Left lung (tissue), 10 donors: Measurements from ENCODE around the gene CMPK2. TPM values are rescaled to one million over a fixed set of nuclear protein-coding genes. Genes with fewer than 3 reads are reported as not detected.

ENCODE experiments used
- ATAC-seq: fragments of 200-7000 bp; cut with Tn5 transposase; one replicate; pipeline ENCODE4 v1.9.1; 2020; ENCODE audit warnings: moderate library complexity
- DNase-seq, 4 donors: peaks; one replicate each; pipeline ENCODE4 v3.0.0-alpha.2; 2013 to 2020
- H3K27ac ChIP-seq, 2 donors: fragments of 200-600 bp; sonication (generic) in 1 of 2; one replicate each; pipeline versions ENCODE4 v1.5.0 to v1.8.0; 2020 to 2021
- H3K27me3 ChIP-seq, 2 donors: fragments of 200-600 bp; sonication (generic) in 1 of 2; one replicate each; pipeline versions ENCODE4 v1.5.0 to v1.8.0; 2020 to 2021
- H3K36me3 ChIP-seq, 2 donors: fragments of 200-600 bp; sonication (generic) in 1 of 2; one replicate each; pipeline versions ENCODE4 v1.5.0 to v1.8.0; 2020 to 2021
- H3K4me1 ChIP-seq, 2 donors: fragments of 200-600 bp; one replicate each; pipeline ENCODE4 v1.8.0; 2021
- H3K4me3 ChIP-seq, 2 donors: fragments of 200-600 bp; sonication (generic) in 1 of 2; one replicate each; pipeline versions ENCODE4 v1.5.0 to v1.8.0; 2020 to 2021; ENCODE audit warnings: mild to moderate bottlenecking in 1 of 2
- H3K9me3 ChIP-seq, 2 donors: fragments of 200-600 bp; sonication (generic) in 1 of 2; one replicate each; pipeline versions ENCODE4 v1.5.0 to v1.8.0; 2020 to 2021
- CTCF ChIP-seq, 2 donors: fragments of 200-600 bp; sonication (generic) in 1 of 2; IDR thresholded peaks; one replicate each; pipeline versions ENCODE4 v1.5.0 to v1.8.0; 2021; ENCODE audit warnings: antibody characterized with exemption in 2 of 2
- intact Hi-C, 2 donors: fragments of 100-400 bp; cut with DNase I; formaldehyde crosslinking; loops; one replicate each; pipeline versions ENCODE4 v1.11.2 to v1.14.2; 2022
- polyA plus RNA-seq, 6 donors: library from polyadenylated mRNA; unstranded; fragments of 120-200 nt; gene quantifications; one replicate each; pipeline ENCODE4 v1.2.1, GENCODE V29; 2013; ENCODE audit not compliant: insufficient read length in 6 of 6
- total RNA-seq, 2 donors: library from RNA; stranded (reverse); fragmentation: NEBNext Ultra II Directional; extraction: Animal tissue kit (Norgen Biotek cat#: 25700); gene quantifications; one replicate each; pipeline ENCODE4 v1.2.1, GENCODE V29; 2021
- donor health status: DM: no; HTN: yes; CAD: no.
- donor health status: DM: no; HTN: no; CAD: no.

The CMPK2 gene
- total and polyA plus RNA-seq, 8 donors, result 3.6 to 20.2 (median 4.4) TPM

GRCh38 chr2:6813573-6813972, 52.1 kb downstream of the CMPK2 start:
- no peak for DNase-seq
- ATAC-seq, result no peak
- no peaks in the 10 kb centered on the region for H3K27me3 ChIP-seq
- no peaks in the 10 kb centered on the region for H3K36me3 ChIP-seq
- intact Hi-C loops, result no loop called here
- H3K9me3 ChIP-seq, result no peaks in the 10 kb centered on the region
- no peaks in the 10 kb centered on the region for H3K4me1 ChIP-seq
- H3K27ac ChIP-seq, result no peak overlapping the region
- TF ChIP-seq CTCF (IDR thresholded peaks at IDR 0.05), result no peak
- H3K4me3 ChIP-seq, result no peak overlapping the region

DNA sequence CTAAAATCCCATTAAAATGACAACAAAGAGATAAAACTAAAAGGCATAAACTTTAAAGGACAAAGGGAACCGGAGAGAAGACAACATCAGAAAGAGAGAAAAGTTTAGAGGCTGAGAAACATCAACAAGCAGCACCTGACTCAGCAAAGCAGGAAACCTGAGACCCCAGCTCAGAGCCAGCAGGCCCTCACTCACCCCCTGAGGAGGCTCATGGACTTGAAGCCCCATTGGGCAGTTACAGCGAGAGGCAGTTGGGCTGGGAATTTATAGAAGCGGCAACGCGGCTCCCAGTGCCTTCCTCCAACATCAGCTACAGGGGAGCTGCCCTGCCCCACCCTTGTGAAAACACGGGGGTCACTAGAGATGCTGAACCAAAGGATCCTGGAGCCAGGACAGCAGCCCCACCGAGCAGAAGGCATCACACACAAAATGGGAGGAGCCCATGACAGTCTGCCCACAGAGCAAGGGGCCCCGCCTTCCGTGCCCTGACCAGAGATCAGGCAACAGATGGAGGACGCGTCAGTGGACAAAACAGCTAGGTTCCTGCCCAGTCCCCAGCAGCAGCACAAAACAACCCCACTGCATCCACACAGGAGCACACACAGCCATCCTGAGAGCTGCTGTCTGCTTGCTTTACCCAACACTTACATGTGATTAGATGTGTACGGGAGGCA, 52.7 kb downstream of the CMPK2 start:
- intact Hi-C loops, result no loop called here
- DNase-seq (no peak), ATAC-seq (no peak)
- H3K27ac ChIP-seq, result no peak overlapping the region
- no peak for TF ChIP-seq CTCF (IDR thresholded peaks at IDR 0.05)
- no peaks in the 10 kb centered on the region for H3K9me3 ChIP-seq
- no peaks in the 10 kb centered on the region for H3K36me3 ChIP-seq
- H3K4me3 ChIP-seq, result no peak overlapping the region
- no peaks in the 10 kb centered on the region for H3K27me3 ChIP-seq
- H3K4me1 ChIP-seq, result no peaks in the 10 kb centered on the region

GRCh38 chr2:6810961-6811360, 54.7 kb downstream of the CMPK2 start:
- intact Hi-C loops, result no loop called here
- ATAC-seq, result no peak
- H3K4me1 ChIP-seq, result no peaks in the 10 kb centered on the region
- H3K9me3 ChIP-seq, result no peaks in the 10 kb centered on the region
- no peak for TF ChIP-seq CTCF (IDR thresholded peaks at IDR 0.05)
- no peak for DNase-seq
- H3K27ac ChIP-seq, result no peak overlapping the region
- H3K4me3 ChIP-seq, result no peak overlapping the region
- H3K36me3 ChIP-seq, result no peaks in the 10 kb centered on the region
- no peaks in the 10 kb centered on the region for H3K27me3 ChIP-seq

DNA sequence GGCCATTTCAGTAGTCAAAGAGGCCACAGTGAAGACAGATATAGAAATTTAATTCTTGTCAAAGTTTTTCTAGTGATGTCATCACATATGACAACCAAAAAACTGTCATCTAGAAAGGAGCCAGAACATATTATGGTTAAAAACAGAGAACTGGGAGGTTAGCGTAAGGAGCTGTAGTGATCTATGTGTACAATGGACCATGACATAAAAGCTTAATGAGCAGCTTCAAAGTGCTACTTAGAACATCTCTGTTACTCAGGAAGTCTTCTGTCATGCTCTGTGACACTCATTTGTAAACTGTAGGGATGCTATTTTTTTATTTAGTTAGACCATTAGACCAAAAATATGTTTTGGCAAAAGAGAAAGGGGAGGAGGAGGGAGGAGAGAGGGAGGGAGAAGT, 57.3 kb downstream of the CMPK2 start:
- Histone ChIP-seq H3K36me3 (no peaks in the 10 kb centered on the region), H3K27ac (no peak overlapping the region), H3K9me3 (no peaks in the 10 kb centered on the region), H3K27me3 (no peaks in the 10 kb centered on the region), H3K4me3 (no peak overlapping the region), H3K4me1 (no peaks in the 10 kb centered on the region)
- DNase-seq (no peak), ATAC-seq (no peak)
- intact Hi-C loops, result no loop called here
- TF ChIP-seq CTCF (IDR thresholded peaks at IDR 0.05), result no peak

- H3K27ac ChIP-seq, result no peak overlapping the region
- H3K9me3 ChIP-seq, result no peaks in the 10 kb centered on the region
- no peak for TF ChIP-seq CTCF (IDR thresholded peaks at IDR 0.05)
- no peak for DNase-seq
- intact Hi-C loops, result no loop called here
- no peaks in the 10 kb centered on the region for H3K36me3 ChIP-seq
- H3K27me3 ChIP-seq, result no peaks in the 10 kb centered on the region
- ATAC-seq, result no peak
- H3K4me1 ChIP-seq, result no peaks in the 10 kb centered on the region
- no peak overlapping the region for H3K4me3 ChIP-seq
Observed at GRCh38 chr2:6806604-6807003, 59.1 kb downstream of the CMPK2 start.
